GM23338 (cell line): ENCODE results near the gene TMEM101. TPM values are rescaled to one million over a fixed set of nuclear protein-coding genes. Genes with fewer than 3 reads are reported as not detected.

Experiments
- ATAC-seq: fragments of 200-7000 bp; cut with Tn5 transposase; 3 replicates; pipeline ENCODE4 v1.9.1; 2020
- DNase-seq: peaks from one replicate; pipeline ENCODE4 v3.0.0-alpha.2; 2015; ENCODE audit warnings: low spot score
- H2AFZ ChIP-seq: fragments of 200-600 bp; sonication (generic); 2 replicates; pipeline ENCODE4 v1.8.0; 2016; ENCODE audit warnings: antibody characterized with exemption, mild to moderate bottlenecking, moderate library complexity
- H3F3A ChIP-seq: fragments of 200-600 bp; sonication (generic); replicated peaks from 2 replicates; pipeline ENCODE4 v1.8.0; 2017; ENCODE audit warnings: antibody characterized with exemption, mixed run types, low read depth
- H3K27ac ChIP-seq: fragments of 200-600 bp; sonication (generic); 2 replicates; pipeline ENCODE4 v1.6.1; 2016; ENCODE audit warnings: low read depth
- H3K27me3 ChIP-seq: fragments of 200-600 bp; sonication (generic); 2 replicates; pipeline ENCODE4 v1.8.0; 2016; ENCODE audit warnings: mild to moderate bottlenecking, mixed run types, moderate library complexity; ENCODE audit not compliant: insufficient read depth
- H3K36me3 ChIP-seq: fragments of 200-600 bp; sonication (generic); 2 replicates; pipeline ENCODE4 v1.8.0; 2016; ENCODE audit warnings: mild to moderate bottlenecking; ENCODE audit not compliant: insufficient read depth
- H3K4me1 ChIP-seq: fragments of 200-600 bp; sonication (generic); 2 replicates; pipeline ENCODE4 v1.8.0; 2016; ENCODE audit warnings: mild to moderate bottlenecking, moderate library complexity; ENCODE audit not compliant: insufficient read depth
- H3K4me2 ChIP-seq: fragments of 200-600 bp; sonication (generic); 2 replicates; pipeline ENCODE4 v1.7.1; 2017; ENCODE audit warnings: mixed run types
- H3K4me3 ChIP-seq: fragments of 200-600 bp; sonication (generic); 2 replicates; pipeline ENCODE4 v1.6.1; 2016; ENCODE audit warnings: mixed run types
- H3K79me2 ChIP-seq: fragments of 200-600 bp; sonication (generic); replicated peaks from 2 replicates; pipeline ENCODE4 v1.8.0; 2017; ENCODE audit warnings: mild to moderate bottlenecking; ENCODE audit not compliant: insufficient read depth
- H3K9me2 ChIP-seq: fragments of 200-600 bp; sonication (generic); 2 replicates; pipeline ENCODE4 v1.8.0; 2017; ENCODE audit not compliant: insufficient read depth
- H4K20me1 ChIP-seq: fragments of 200-600 bp; sonication (generic); replicated peaks from 2 replicates; pipeline ENCODE4 v1.8.0; 2017; ENCODE audit warnings: mild to moderate bottlenecking; ENCODE audit not compliant: insufficient read depth
- H3K27ac Mint-ChIP-seq: 2 replicates; pipeline ENCODE4 v1.8.0; 2020; ENCODE audit warnings: inconsistent platforms, mild to moderate bottlenecking, moderate library complexity, mixed read lengths
- H3K27me3 Mint-ChIP-seq: 3 replicates; pipeline ENCODE4 v1.8.0; 2022; ENCODE audit warnings: low read depth, mild to moderate bottlenecking, moderate library complexity, mixed read lengths, inconsistent platforms; ENCODE audit not compliant: insufficient read depth, poor library complexity
- H3K36me3 Mint-ChIP-seq: 3 replicates; pipeline ENCODE4 v1.8.0; 2021; ENCODE audit warnings: low read depth, mild to moderate bottlenecking, inconsistent platforms, moderate library complexity, mixed read lengths
- H3K4me1 Mint-ChIP-seq: 3 replicates; pipeline ENCODE4 v1.8.0; 2020; ENCODE audit warnings: mild to moderate bottlenecking, inconsistent platforms, mixed read lengths
- H3K4me3 Mint-ChIP-seq: 3 replicates; pipeline ENCODE4 v1.8.0; 2021; ENCODE audit warnings: moderate library complexity, mild to moderate bottlenecking, inconsistent platforms, mixed read lengths
- H3K9me3 Mint-ChIP-seq: 3 replicates; pipeline ENCODE4 v1.8.0; 2020; ENCODE audit warnings: moderate library complexity, mild to moderate bottlenecking, inconsistent platforms, mixed read lengths
- CREB1 ChIP-seq: fragments of 250-450 bp; sonication (Bioruptor Pico); IDR thresholded peaks from 2 replicates; pipeline ENCODE4 v1.5.0; 2020; ENCODE audit warnings: low read depth, mild to moderate bottlenecking, moderate library complexity
- CTCF ChIP-seq, 2 experiments: fragments of 200-600 bp in 1 of 2; sonication (generic) in 1 of 2; conservative IDR thresholded peaks; 2 replicates each; pipeline versions ENCODE4 v1.5.1 to v1.6.1; 2016 to 2017; ENCODE audit warnings: antibody characterized with exemption in 2 of 2, low read depth in 2 of 2, mild to moderate bottlenecking in 2 of 2, moderate library complexity in 1 of 2
- ETS1 ChIP-seq: IDR thresholded peaks from 2 replicates; pipeline ENCODE4 v1.6.1; 2016; ENCODE audit warnings: antibody characterized with exemption
- EZH2phosphoT487 ChIP-seq: fragments of 200-600 bp; sonication (generic); IDR thresholded peaks from one replicate; pipeline ENCODE4 v1.8.1; 2018; ENCODE audit warnings: antibody characterized with exemption; ENCODE audit not compliant: unreplicated experiment
- JUNB ChIP-seq: IDR thresholded peaks from one replicate; pipeline ENCODE4 v1.6.1; 2016; ENCODE audit warnings: antibody characterized with exemption; ENCODE audit not compliant: unreplicated experiment
- NANOG ChIP-seq: IDR thresholded peaks from 2 replicates; pipeline ENCODE4 v1.6.1; 2016; ENCODE audit warnings: antibody characterized with exemption, borderline replicate concordance
- REST ChIP-seq: IDR thresholded peaks from one replicate; pipeline ENCODE4 v1.6.1; 2018; ENCODE audit warnings: antibody characterized with exemption; ENCODE audit not compliant: unreplicated experiment
- STAT1 ChIP-seq: IDR thresholded peaks from one replicate; pipeline ENCODE4 v1.6.1; 2016; ENCODE audit warnings: antibody characterized with exemption; ENCODE audit not compliant: unreplicated experiment
- ZNF114 ChIP-seq: fragments of 250-450 bp; sonication (Bioruptor Pico); IDR thresholded peaks from 2 replicates; pipeline ENCODE4 v1.5.0; 2020; ENCODE audit warnings: mild to moderate bottlenecking, moderate library complexity
- ZNF331 ChIP-seq: fragments of 250-450 bp; sonication (Bioruptor Pico); IDR thresholded peaks from 2 replicates; pipeline ENCODE4 v1.5.0; 2020; ENCODE audit warnings: low read depth, mild to moderate bottlenecking, moderate library complexity
- polyA plus RNA-seq: library from polyadenylated mRNA; unstranded; fragments of >200 nt; fragmentation: Nextera tagmentation; extraction: Ambion mirVana; gene quantifications from 2 replicates; pipeline ENCODE4 v1.2.1, GENCODE V29; 2016
- total RNA-seq: library from RNA; depleted of rRNA; stranded (reverse); fragments of >200 nt; shearing (Covaris generic); gene quantifications from 2 replicates; pipeline ENCODE4 v1.2.3, GENCODE V29; 2014

Gene TMEM101
- total and polyA plus RNA-seq, 2 experiments from 2014 or later: 15.9 to 31.6 TPM

GRCh38 chr17:43976963-43977837 lies 37.6 kb downstream of the TMEM101 start:
- Mint-ChIP-seq H3K4me1 (no peaks in the 10 kb centered on the region), H3K27me3 (peaks cover 3% of the 10 kb centered on the region), H3K36me3 (no peaks in the 10 kb centered on the region), H3K4me3 (no peak overlapping the region), H3K27ac (no peak overlapping the region), H3K9me3 (no peaks in the 10 kb centered on the region)
- TF ChIP-seq STAT1 (no peak), ZNF114 (CRISPR knock-in tag) (no peak), ETS1 (no peak), EZH2phosphoT487 (no peak), CREB1 (CRISPR knock-in tag) (no peak), CTCF (conservative IDR thresholded peaks at IDR 0.05; ENCODE audit: low read depth in 2 of 2) (no peak), NANOG (no peak)
- Histone ChIP-seq H3F3A (0 out of 2 replicates have a peak, but pooled peaks cover 3% of the 10 kb centered on the region), H3K36me3 (no peaks in the 10 kb centered on the region), H3K4me1 (no peaks in the 10 kb centered on the region), H4K20me1 (no peaks in the 10 kb centered on the region), H3K4me3 (no peak overlapping the region), H3K4me2 (no peak overlapping the region), H3K27ac (no peak overlapping the region), H3K27me3 (peaks cover 6% of the 10 kb centered on the region), H2AFZ (no peak overlapping the region), H3K9me2 (no peaks in the 10 kb centered on the region), H3K79me2 (no peaks in the 10 kb centered on the region)
- DNase-seq (no peak), ATAC-seq (no peak)

- H3K27ac ChIP-seq: no peak overlapping the region
- H3K4me2 ChIP-seq: no peak overlapping the region
- Mint-ChIP-seq H3K4me3 (no peak overlapping the region), H3K27ac (no peak overlapping the region), H3K4me1 (no peaks in the 10 kb centered on the region), H3K36me3 (no peaks in the 10 kb centered on the region), H3K27me3 (peaks cover 3% of the 10 kb centered on the region), H3K9me3 (no peaks in the 10 kb centered on the region)
- H3K36me3 ChIP-seq: no peaks in the 10 kb centered on the region
- H3F3A ChIP-seq: 0 out of 2 replicates have a peak, but pooled peaks cover 3% of the 10 kb centered on the region
- no peaks in the 10 kb centered on the region for H3K4me1 ChIP-seq
- H4K20me1 ChIP-seq: no peaks in the 10 kb centered on the region
- no peaks in the 10 kb centered on the region for H3K27me3 ChIP-seq
- ATAC-seq (no peak), DNase-seq (no peak)
- no peak overlapping the region for H3K4me3 ChIP-seq
- no peaks in the 10 kb centered on the region for H3K9me2 ChIP-seq
- H3K79me2 ChIP-seq: no peaks in the 10 kb centered on the region
- no peak overlapping the region for H2AFZ ChIP-seq
- TF ChIP-seq EZH2phosphoT487 (no peak), STAT1 (no peak), NANOG (no peak), REST (no peak), JUNB (no peak), ZNF114 (CRISPR knock-in tag) (no peak), ZNF331 (CRISPR knock-in tag) (no peak)
Observed at GRCh38 chr17:43975898-43976297, 38.9 kb downstream of the TMEM101 start.
